B cell (primary cell): ENCODE measurements around the gene MORC2.

ENCODE experiments used
- CTCF ChIP-seq: fragments of 200-600 bp; IDR thresholded peaks from one replicate; pipeline ENCODE4 v1.8.0; 2022; ENCODE audit warnings: antibody characterized with exemption, mild to moderate bottlenecking
- EZH2 ChIP-seq: IDR thresholded peaks from 2 replicates; pipeline ENCODE4 v1.6.1; 2012; ENCODE audit warnings: borderline replicate concordance, low read depth, mild to moderate bottlenecking, moderate library complexity, low read length; ENCODE audit not compliant: insufficient read depth, poor library complexity, severe bottlenecking

DNA sequence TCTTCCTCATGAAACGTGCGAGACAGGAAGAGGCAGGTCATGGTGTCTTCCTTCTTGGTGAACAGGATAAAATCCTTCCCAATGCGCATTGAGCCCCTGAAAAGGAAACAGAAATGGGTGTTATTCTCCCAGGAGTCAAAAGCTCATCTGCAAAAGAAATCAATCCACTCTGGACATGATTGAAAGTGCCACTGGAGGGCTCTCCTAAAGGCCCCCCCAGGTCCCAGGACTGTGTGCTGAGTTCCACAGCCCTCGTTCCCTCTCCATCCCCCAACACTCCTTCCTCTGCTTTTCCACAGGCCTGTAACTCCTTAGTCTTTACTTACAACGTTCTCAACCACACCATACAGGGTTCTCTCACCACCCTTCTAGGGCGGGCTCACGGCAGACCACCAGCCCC is 22.2 kb downstream of the MORC2 start:
- no peak for TF ChIP-seq CTCF
- no peak for TF ChIP-seq EZH2
